OCI-LY3 (cell line): ENCODE results near the gene DAB1.

Experiments used
- H2AFZ ChIP-seq: fragments of 200-600, 300-600 bp; shearing (Covaris generic); 2 replicates; pipeline ENCODE4 v1.6.0; 2014; ENCODE audit warnings: antibody characterized with exemption, low read depth, low read length
- H3K27ac ChIP-seq: fragments of 200-600, 300-600 bp; sonication (generic); 2 replicates; pipeline ENCODE4 v1.5.1; 2014; ENCODE audit warnings: mild to moderate bottlenecking, low read length, moderate library complexity, mixed read lengths
- H3K27me3 ChIP-seq: fragments of 200-600, 300-600 bp; sonication (generic); 2 replicates; pipeline ENCODE4 v1.6.1; 2014; ENCODE audit warnings: low read depth, low read length, mixed read lengths
- H3K36me3 ChIP-seq: fragments of 200-600, 300-600 bp; sonication (generic); replicated peaks from 2 replicates; pipeline ENCODE3; 2014; ENCODE audit warnings: low read depth, low read length, mixed read lengths
- H3K4me1 ChIP-seq: fragments of 300-600, 200-600 bp; sonication (generic); 2 replicates; pipeline ENCODE4 v1.6.1; 2014; ENCODE audit warnings: low read length, mixed read lengths
- H3K4me2 ChIP-seq: fragments of 200-600, 300-600 bp; sonication (generic); 2 replicates; pipeline ENCODE4 v1.6.1; 2014; ENCODE audit warnings: low read length, mixed read lengths
- H3K4me3 ChIP-seq: fragments of 300-600, 200-600 bp; sonication (generic); 2 replicates; pipeline ENCODE4 v1.5.1; 2014; ENCODE audit warnings: antibody characterized with exemption, mild to moderate bottlenecking, low read length, moderate library complexity
- H3K79me2 ChIP-seq: fragments of 300-600, 200-600 bp; shearing (Covaris generic); 2 replicates; pipeline ENCODE4 v1.6.1; 2014; ENCODE audit warnings: mild to moderate bottlenecking, low read length, mixed read lengths
- H3K9ac ChIP-seq: fragments of 300-600, 200-600 bp; shearing (Covaris generic); 2 replicates; pipeline ENCODE4 v1.6.0; 2014; ENCODE audit warnings: mild to moderate bottlenecking, low read length, moderate library complexity
- H3K9me3 ChIP-seq: fragments of 200-600, 300-600 bp; shearing (Covaris generic); 2 replicates; pipeline ENCODE4 v1.6.1; 2014; ENCODE audit warnings: low read length, mixed read lengths; ENCODE audit not compliant: insufficient read depth
- H4K20me1 ChIP-seq: fragments of 200-600, 300-600 bp; sonication (generic); 2 replicates; pipeline ENCODE4 v1.6.1; 2016; ENCODE audit warnings: low read length, mixed read lengths; ENCODE audit not compliant: insufficient read depth
- CTCF ChIP-seq: fragments of 200-600, 300-600 bp; sonication (generic); IDR thresholded peaks from 2 replicates; pipeline ENCODE4 v1.5.1; 2014; ENCODE audit warnings: antibody characterized with exemption, low read length, low read depth
- EZH2phosphoT487 ChIP-seq: fragments of 200-600 bp; shearing (Covaris generic); IDR thresholded peaks from 2 replicates; pipeline ENCODE4 v1.6.1; 2018; ENCODE audit warnings: antibody characterized with exemption, mixed run types, low read depth

The DAB1 gene

GRCh38 chr1:57026624-57027354, 397.1 kb downstream of the DAB1 start:
- Histone ChIP-seq H3K4me2 (no peak overlapping the region), H3K27me3 (no peaks in the 10 kb centered on the region), H3K36me3 (no peaks in the 10 kb centered on the region), H3K79me2 (no peaks in the 10 kb centered on the region), H3K27ac (no peak overlapping the region), H2AFZ (no peak overlapping the region), H3K4me1 (peaks cover 10% of the 10 kb centered on the region), H3K4me3 (no peak overlapping the region), H4K20me1 (no peaks in the 10 kb centered on the region), H3K9me3 (no peaks in the 10 kb centered on the region), H3K9ac (no peak overlapping the region)
- TF ChIP-seq CTCF (no peak), EZH2phosphoT487 (no peak)

GRCh38 chr1:57024855-57025254, 399.0 kb downstream of the DAB1 start:
- H3K4me1 ChIP-seq = peaks cover 10% of the 10 kb centered on the region
- H3K27ac ChIP-seq = no peak overlapping the region
- no peak overlapping the region for H3K4me3 ChIP-seq
- H3K79me2 ChIP-seq = no peaks in the 10 kb centered on the region
- no peaks in the 10 kb centered on the region for H3K36me3 ChIP-seq
- TF ChIP-seq CTCF = no peak
- no peak for TF ChIP-seq EZH2phosphoT487
- H3K9me3 ChIP-seq = no peaks in the 10 kb centered on the region
- H3K27me3 ChIP-seq = no peaks in the 10 kb centered on the region
- H2AFZ ChIP-seq = no peak overlapping the region
- no peaks in the 10 kb centered on the region for H4K20me1 ChIP-seq
- no peak overlapping the region for H3K4me2 ChIP-seq
- H3K9ac ChIP-seq = no peak overlapping the region

DNA sequence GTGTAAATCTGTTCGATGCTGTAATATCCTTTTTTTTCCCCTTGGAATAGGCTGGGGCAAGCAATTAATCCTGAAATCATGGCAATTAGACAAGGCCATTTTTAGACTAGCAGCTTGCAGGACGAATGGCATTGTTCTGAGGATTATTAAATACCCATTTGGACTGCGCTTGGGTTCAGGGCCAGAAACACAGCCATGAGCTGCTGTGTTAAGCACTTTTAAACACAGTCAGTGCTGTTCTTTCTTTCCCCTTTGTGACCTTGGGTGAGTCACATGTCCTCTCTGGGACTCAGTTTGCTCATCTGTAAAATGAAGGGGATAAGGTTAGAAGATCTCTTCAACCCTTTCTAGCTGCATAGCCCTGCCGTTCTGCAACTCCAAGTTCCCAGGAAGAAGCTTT, 399.4 kb downstream of the DAB1 start:
- no peaks in the 10 kb centered on the region for H3K36me3 ChIP-seq
- H2AFZ ChIP-seq = no peak overlapping the region
- no peaks in the 10 kb centered on the region for H3K27me3 ChIP-seq
- H3K79me2 ChIP-seq = no peaks in the 10 kb centered on the region
- H3K4me3 ChIP-seq = no peak overlapping the region
- H3K9ac ChIP-seq = no peak overlapping the region
- H3K9me3 ChIP-seq = no peaks in the 10 kb centered on the region
- peaks cover 10% of the 10 kb centered on the region for H3K4me1 ChIP-seq
- no peak overlapping the region for H3K4me2 ChIP-seq
- TF ChIP-seq CTCF (no peak), EZH2phosphoT487 (no peak)
- H3K27ac ChIP-seq = no peak overlapping the region
- no peaks in the 10 kb centered on the region for H4K20me1 ChIP-seq

- Histone ChIP-seq H3K27me3 (no peaks in the 10 kb centered on the region), H2AFZ (no peak overlapping the region), H3K79me2 (no peaks in the 10 kb centered on the region), H4K20me1 (no peaks in the 10 kb centered on the region), H3K9ac (no peak overlapping the region), H3K9me3 (no peaks in the 10 kb centered on the region), H3K36me3 (no peaks in the 10 kb centered on the region), H3K4me1 (peaks cover 1% of the 10 kb centered on the region), H3K27ac (no peak overlapping the region), H3K4me2 (no peak overlapping the region), H3K4me3 (no peak overlapping the region)
- TF ChIP-seq CTCF (no peak), EZH2phosphoT487 (no peak)
These were observed 403.6 kb downstream of the DAB1 start for GRCh38 chr1:57020216-57020615.
